ENCODE results near the gene ZNF664. TPM values are rescaled to one million over a fixed set of nuclear protein-coding genes. Genes with fewer than 3 reads are reported as not detected.

Gene ZNF664
- total RNA-seq, 1 donor: 95.2 TPM

DNA sequence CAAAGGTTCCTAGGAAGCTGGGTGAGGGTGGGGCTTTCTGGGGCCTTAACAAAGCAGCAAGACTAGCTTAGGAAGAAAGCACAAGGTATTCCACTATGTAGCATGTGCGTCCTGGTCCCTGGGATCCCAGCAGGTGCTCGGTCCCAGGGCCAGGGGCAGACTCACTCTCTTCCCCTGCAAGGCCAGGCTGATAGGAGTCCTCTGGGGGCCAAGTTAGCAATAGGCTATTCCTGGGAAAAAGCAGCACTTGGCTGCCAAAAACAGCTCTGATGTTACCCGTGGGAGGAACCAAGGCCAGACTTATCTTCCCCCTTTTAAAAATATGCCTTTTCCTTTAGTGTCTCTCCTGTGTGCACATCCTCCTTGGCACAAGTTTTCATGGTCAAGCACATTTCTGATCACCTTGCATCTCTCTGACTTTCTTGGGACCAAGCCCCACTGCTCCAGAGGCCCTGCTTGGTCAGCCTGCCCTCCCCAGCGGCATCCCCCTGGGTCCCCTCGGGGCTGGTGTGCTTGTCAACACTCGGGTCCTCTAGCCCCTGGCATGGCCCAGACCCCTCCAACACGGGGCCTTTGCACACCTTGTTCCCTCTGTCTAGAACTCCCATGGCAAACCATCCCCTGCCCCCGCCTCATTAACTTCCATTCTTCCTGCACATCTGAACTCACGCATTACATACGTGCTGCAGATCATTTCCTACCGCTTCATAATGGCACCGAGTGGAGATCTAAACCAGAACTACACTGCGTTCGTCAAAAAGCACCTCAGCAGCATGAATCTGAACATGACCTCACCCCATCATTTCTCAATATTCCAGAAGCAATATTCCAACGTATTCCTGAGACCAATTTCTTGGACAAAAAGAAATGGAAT, 22.3 kb upstream of the ZNF664 start:
- TF ChIP-seq, protein P1, sequence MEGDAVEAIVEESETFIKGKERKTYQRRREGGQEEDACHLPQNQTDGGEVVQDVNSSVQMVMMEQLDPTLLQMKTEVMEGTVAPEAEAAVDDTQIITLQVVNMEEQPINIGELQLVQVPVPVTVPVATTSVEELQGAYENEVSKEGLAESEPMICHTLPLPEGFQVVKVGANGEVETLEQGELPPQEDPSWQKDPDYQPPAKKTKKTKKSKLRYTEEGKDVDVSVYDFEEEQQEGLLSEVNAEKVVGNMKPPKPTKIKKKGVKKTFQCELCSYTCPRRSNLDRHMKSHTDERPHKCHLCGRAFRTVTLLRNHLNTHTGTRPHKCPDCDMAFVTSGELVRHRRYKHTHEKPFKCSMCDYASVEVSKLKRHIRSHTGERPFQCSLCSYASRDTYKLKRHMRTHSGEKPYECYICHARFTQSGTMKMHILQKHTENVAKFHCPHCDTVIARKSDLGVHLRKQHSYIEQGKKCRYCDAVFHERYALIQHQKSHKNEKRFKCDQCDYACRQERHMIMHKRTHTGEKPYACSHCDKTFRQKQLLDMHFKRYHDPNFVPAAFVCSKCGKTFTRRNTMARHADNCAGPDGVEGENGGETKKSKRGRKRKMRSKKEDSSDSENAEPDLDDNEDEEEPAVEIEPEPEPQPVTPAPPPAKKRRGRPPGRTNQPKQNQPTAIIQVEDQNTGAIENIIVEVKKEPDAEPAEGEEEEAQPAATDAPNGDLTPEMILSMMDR (IDR thresholded peaks at IDR 0.05; ENCODE audit: extremely low read depth, low read depth, low read length): no peak
- no peak overlapping the region for H3K4me3 ChIP-seq (ENCODE audit: insufficient read depth, low read length)
- H3K27me3 ChIP-seq (ENCODE audit: insufficient read depth, low read length): no peaks in the 10 kb centered on the region
- H2AFZ ChIP-seq (ENCODE audit: low read length): no peak overlapping the region
- H3K36me3 ChIP-seq (ENCODE audit: insufficient read depth, low read length): peaks cover under 1% of the 10 kb centered on the region
- H3K27ac ChIP-seq (ENCODE audit: low read depth, low read length): no peak overlapping the region
- H3K9me3 ChIP-seq (ENCODE audit: low read depth, low read length): no peaks in the 10 kb centered on the region
- peak; percentile 94 for DNase-seq (ENCODE audit: insufficient read length, low spot score, missing footprints)
- no peak overlapping the region for H3K4me2 ChIP-seq (ENCODE audit: insufficient read depth, low read length)
- peaks cover 54% of the 10 kb centered on the region for H4K20me1 ChIP-seq (ENCODE audit: insufficient read depth, low read length)
- H3K4me1 ChIP-seq (ENCODE audit: insufficient read depth, low read length): peaks cover 16% of the 10 kb centered on the region
- peaks cover 53% of the 10 kb centered on the region for H3K79me2 ChIP-seq (ENCODE audit: insufficient read depth, low read length)

DNA sequence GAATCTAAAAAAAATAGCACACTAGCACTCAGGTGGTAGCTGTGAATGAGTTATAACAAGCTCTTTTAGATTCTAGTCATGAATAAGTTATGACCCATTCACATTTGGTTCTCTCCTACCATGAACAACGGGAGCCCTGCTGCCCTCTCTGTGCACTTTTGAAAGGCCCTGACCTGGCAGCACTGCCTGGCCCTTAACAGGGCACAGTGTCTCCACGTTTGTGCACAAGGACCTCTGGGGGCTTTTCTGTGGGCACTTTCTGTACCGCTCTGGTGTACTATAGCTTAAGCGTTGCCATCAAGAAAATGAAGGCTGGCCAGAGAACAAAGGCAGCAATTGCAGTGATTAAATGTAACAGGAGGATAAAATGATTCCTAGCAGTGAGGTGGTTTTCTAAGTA, 21.5 kb upstream of the ZNF664 start:
- peaks cover 16% of the 10 kb centered on the region for H3K4me1 ChIP-seq (ENCODE audit: insufficient read depth, low read length)
- no peak overlapping the region for H3K4me2 ChIP-seq (ENCODE audit: insufficient read depth, low read length)
- H3K27me3 ChIP-seq (ENCODE audit: insufficient read depth, low read length): no peaks in the 10 kb centered on the region
- H3K9me3 ChIP-seq (ENCODE audit: low read depth, low read length): no peaks in the 10 kb centered on the region
- TF ChIP-seq, protein P1 (IDR thresholded peaks at IDR 0.05; ENCODE audit: extremely low read depth, low read depth, low read length): no peak
- H3K79me2 ChIP-seq (ENCODE audit: insufficient read depth, low read length): peaks cover 53% of the 10 kb centered on the region
- H3K36me3 ChIP-seq (ENCODE audit: insufficient read depth, low read length): no peaks in the 10 kb centered on the region
- DNase-seq (ENCODE audit: insufficient read length, low spot score, missing footprints): no peak
- H3K27ac ChIP-seq (ENCODE audit: low read depth, low read length): no peak overlapping the region
- H3K4me3 ChIP-seq (ENCODE audit: insufficient read depth, low read length): no peak overlapping the region
- no peak overlapping the region for H2AFZ ChIP-seq (ENCODE audit: low read length)
- H4K20me1 ChIP-seq (ENCODE audit: insufficient read depth, low read length): peaks cover 52% of the 10 kb centered on the region

DNA sequence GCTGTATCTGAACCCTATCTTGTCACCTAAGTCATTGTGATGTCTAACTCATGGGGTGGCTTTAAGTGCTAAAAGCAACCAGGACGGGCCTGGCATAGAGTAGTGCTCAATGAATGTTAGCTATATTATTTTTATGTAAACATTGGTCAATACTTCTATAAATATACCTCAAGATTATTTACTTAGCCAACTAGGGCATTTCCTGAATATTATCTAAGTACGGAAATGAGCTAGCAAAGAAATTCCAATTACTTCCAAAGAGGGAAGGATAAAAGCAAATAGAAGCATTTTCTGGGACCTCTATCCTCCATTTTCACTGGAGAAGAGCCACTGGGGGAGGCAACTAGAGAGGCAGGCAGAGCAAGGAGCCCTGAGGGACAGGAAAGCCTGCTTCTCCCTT, 21.0 kb upstream of the ZNF664 start:
- Histone ChIP-seq H3K4me2 (ENCODE audit: insufficient read depth, low read length) (no peak overlapping the region), H3K27me3 (ENCODE audit: insufficient read depth, low read length) (no peaks in the 10 kb centered on the region), H3K36me3 (ENCODE audit: insufficient read depth, low read length) (no peaks in the 10 kb centered on the region), H3K4me1 (ENCODE audit: insufficient read depth, low read length) (peaks cover 16% of the 10 kb centered on the region), H3K4me3 (ENCODE audit: insufficient read depth, low read length) (no peak overlapping the region), H2AFZ (ENCODE audit: low read length) (no peak overlapping the region), H4K20me1 (ENCODE audit: insufficient read depth, low read length) (peaks cover 52% of the 10 kb centered on the region), H3K27ac (ENCODE audit: low read depth, low read length) (no peak overlapping the region), H3K9me3 (ENCODE audit: low read depth, low read length) (no peaks in the 10 kb centered on the region), H3K79me2 (ENCODE audit: insufficient read depth, low read length) (peaks cover 53% of the 10 kb centered on the region)
- DNase-seq (ENCODE audit: insufficient read length, low spot score, missing footprints): no peak
- TF ChIP-seq, protein P1 (IDR thresholded peaks at IDR 0.05; ENCODE audit: extremely low read depth, low read depth, low read length): no peak

DNA sequence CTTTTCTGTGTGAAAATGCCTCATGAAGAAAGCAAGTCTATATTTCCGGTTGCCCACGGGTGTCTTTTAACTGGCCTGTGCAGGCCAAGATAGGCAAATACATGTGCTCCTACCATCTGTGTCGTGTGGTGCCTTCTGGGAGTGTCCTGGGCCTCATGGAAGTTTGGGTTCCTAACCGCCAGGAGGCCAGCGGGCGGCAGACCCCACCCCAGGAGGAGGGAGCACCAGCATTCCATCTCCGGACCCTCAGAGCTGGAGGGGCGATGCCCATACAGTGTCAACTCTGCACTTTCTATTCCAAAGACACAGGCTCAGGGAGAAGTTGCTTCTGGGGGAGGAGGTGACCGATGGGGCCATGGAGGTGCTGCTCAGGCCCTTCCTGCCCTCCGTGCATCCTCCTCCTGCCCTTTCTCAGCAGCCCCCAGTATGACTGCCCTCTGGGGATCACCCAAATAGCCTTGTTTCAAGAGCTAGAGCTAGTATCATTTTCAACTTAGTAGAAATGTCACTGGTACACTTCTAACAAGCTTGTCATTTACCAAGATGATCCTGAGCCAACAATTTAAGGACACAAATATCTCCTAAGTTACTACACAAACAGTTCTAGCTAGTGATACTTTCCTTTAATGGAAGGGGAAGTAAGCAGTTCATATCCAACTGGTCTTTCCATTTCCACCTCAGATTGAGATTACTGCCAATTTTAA, 18.2 kb upstream of the ZNF664 start:
- Histone ChIP-seq H3K27me3 (ENCODE audit: insufficient read depth, low read length) (no peaks in the 10 kb centered on the region), H3K79me2 (ENCODE audit: insufficient read depth, low read length) (peaks cover 35% of the 10 kb centered on the region), H3K9me3 (ENCODE audit: low read depth, low read length) (no peaks in the 10 kb centered on the region), H3K4me1 (ENCODE audit: insufficient read depth, low read length) (peaks cover 16% of the 10 kb centered on the region), H4K20me1 (ENCODE audit: insufficient read depth, low read length) (peaks cover 42% of the 10 kb centered on the region), H3K4me3 (ENCODE audit: insufficient read depth, low read length) (no peak overlapping the region), H3K36me3 (ENCODE audit: insufficient read depth, low read length) (peaks cover 2% of the 10 kb centered on the region), H3K4me2 (ENCODE audit: insufficient read depth, low read length) (no peak overlapping the region), H2AFZ (ENCODE audit: low read length) (no peak overlapping the region), H3K27ac (ENCODE audit: low read depth, low read length) (no peak overlapping the region)
- TF ChIP-seq, protein P1 (IDR thresholded peaks at IDR 0.05; ENCODE audit: extremely low read depth, low read depth, low read length): no peak
- no peak for DNase-seq (ENCODE audit: insufficient read length, low spot score, missing footprints)
